GM12878 (cell line): ENCODE results near the gene SPRED2. TPM values are rescaled to one million over a fixed set of nuclear protein-coding genes. Genes with fewer than 3 reads are reported as not detected.

Experiments used
- ATAC-seq: fragments of 200-7000 bp; cut with Tn5 transposase; 3 replicates; pipeline ENCODE4 v1.9.1; 2020; ENCODE audit warnings: mild to moderate bottlenecking, moderate library complexity
- BruUV-seq: library from RNA; stranded (reverse); fragments of 400-500 nt; replicated peaks from 2 replicates; lab custom pipeline; 2021; lab: Mats Ljungman, UMichigan
- CTCF ChIA-PET: fragments of 300-600 bp; sonication (Branson Sonifier 250); formaldehyde crosslinking; extraction: SDS; loops from one replicate; lab custom pipeline; 2021; ENCODE audit warnings: inconsistent platforms; lab: Yijun Ruan, JAX
- POLR2A ChIA-PET: fragments of 350-600 bp; formaldehyde crosslinking; extraction: SDS; loops from one replicate; lab custom pipeline; 2021; ENCODE audit warnings: inconsistent platforms; lab: Charles Lee
- RAD21 ChIA-PET: fragments of 300-600 bp; sonication (Branson Sonifier 250); formaldehyde crosslinking; loops from one replicate; lab custom pipeline; 2023; ENCODE audit warnings: antibody characterized with exemption; ENCODE audit not compliant: unreplicated experiment; lab: Charles Lee
- SMC1A ChIA-PET: fragments of 300-600 bp; sonication (Branson Sonifier 250); formaldehyde crosslinking; loops from one replicate; lab custom pipeline; 2023; ENCODE audit not compliant: unreplicated experiment, uncharacterized antibody; lab: Charles Lee
- DNase-seq: peaks from one replicate; pipeline ENCODE4 v3.0.0-alpha.2; 2011; ENCODE audit warnings: low read depth, low spot score
- FAIRE-seq: peaks from 3 replicates; lab custom pipeline; 2011; peaks lifted over from hg19 to GRCh38; lab: Jason Lieb, UNC
- H2AFZ ChIP-seq: 2 replicates; pipeline ENCODE4 v1.6.0; 2011; ENCODE audit warnings: low read depth, low read length, control low read depth; ENCODE audit not compliant: control insufficient read depth
- H3K27ac ChIP-seq: 2 replicates; pipeline ENCODE4 v1.5.1; 2011; ENCODE audit warnings: control low read depth; ENCODE audit not compliant: control insufficient read depth, insufficient read depth
- H3K27me3 ChIP-seq, 2 experiments: replicated peaks in 1 of 2; 2 replicates each; pipeline versions ENCODE4 v1.6.0 to v1.6.1; 2011; ENCODE audit warnings: low read length in 1 of 2; ENCODE audit not compliant: control insufficient read depth in 2 of 2, insufficient read depth in 2 of 2
- H3K36me3 ChIP-seq, 2 experiments: 2 replicates each; pipeline ENCODE4 v1.5.1; 2011; ENCODE audit warnings: low read length in 1 of 2; ENCODE audit not compliant: control insufficient read depth in 2 of 2, insufficient read depth in 2 of 2
- H3K4me1 ChIP-seq: 2 replicates; pipeline ENCODE4 v1.6.1; 2011; ENCODE audit warnings: mild to moderate bottlenecking, low read length, moderate library complexity, mixed read lengths; ENCODE audit not compliant: control insufficient read depth, insufficient read depth
- H3K4me2 ChIP-seq: 2 replicates; pipeline ENCODE4 v1.6.0; 2011; ENCODE audit warnings: control low read depth; ENCODE audit not compliant: control insufficient read depth, insufficient read depth
- H3K4me3 ChIP-seq: fragments of 200-600 bp; sonication (generic); 2 replicates; pipeline ENCODE4 v1.5.1; 2016
- H3K79me2 ChIP-seq: 2 replicates; pipeline ENCODE4 v1.6.0; 2011; ENCODE audit warnings: low read length; ENCODE audit not compliant: control insufficient read depth, insufficient read depth
- H3K9ac ChIP-seq: 2 replicates; pipeline ENCODE4 v1.8.0; 2011; ENCODE audit warnings: low read length, control low read depth, mixed read lengths; ENCODE audit not compliant: control insufficient read depth, insufficient read depth
- H3K9me3 ChIP-seq: replicated peaks from 3 replicates; pipeline ENCODE4 v1.5.1; 2011; ENCODE audit warnings: mild to moderate bottlenecking, low read length; ENCODE audit not compliant: control insufficient read depth, insufficient read depth
- H4K20me1 ChIP-seq: 2 replicates; pipeline ENCODE4 v1.6.0; 2011; ENCODE audit not compliant: control insufficient read depth, insufficient read depth
- ETV6 ChIP-seq, 2 experiments: fragments of 450-650 bp in 1 of 2; IDR thresholded peaks in 1 of 2; conservative IDR thresholded peaks in 1 of 2; 2 replicates each; pipeline ENCODE4 v1.6.1; 2014; ENCODE audit warnings: antibody characterized with exemption in 1 of 2, borderline replicate concordance in 1 of 2, low read depth in 1 of 2, mild to moderate bottlenecking in 1 of 2, moderate library complexity in 1 of 2
- FOXM1 ChIP-seq: IDR thresholded peaks from 2 replicates; pipeline ENCODE4 v1.6.1; 2012; ENCODE audit warnings: low read depth, mild to moderate bottlenecking, inconsistent platforms, low read length, moderate library complexity
- KDM1A ChIP-seq: fragments of 200-600 bp; sonication (generic); IDR thresholded peaks from 2 replicates; pipeline ENCODE4 v1.6.1; 2016; ENCODE audit warnings: borderline replicate concordance
- NFIC ChIP-seq: IDR thresholded peaks from 2 replicates; pipeline ENCODE4 v1.6.1; 2012; ENCODE audit warnings: low read depth, mild to moderate bottlenecking, inconsistent platforms, low read length, moderate library complexity
- WGBS: methylation state at CpG from one replicate; pipeline ENCODE4 v1.1.6; 2016; ENCODE audit warnings: low lambda C conversion rate; ENCODE audit not compliant: insufficient replicate concordance, insufficient coverage; ENCODE audit errors: missing lambda C conversion rate; 5-methylcytosine and 5-hydroxymethylcytosine counted together
- in situ Hi-C: fragments of 300-500 bp; cut with MboI; formaldehyde crosslinking; loops from 9 replicates; pipeline ENCODE4 v1.14.3; 2018; ENCODE audit warnings: mixed read lengths
- intact Hi-C: fragments of 100-400 bp; cut with micrococcal nuclease; formaldehyde crosslinking; loops from one replicate; pipeline ENCODE4 v1.14.2; 2022; ENCODE audit not compliant: unreplicated experiment
- polyA plus RNA-seq, 11 experiments: library from polyadenylated mRNA; depleted of rRNA in 4 of 11; unstranded in 6 of 11; stranded (reverse) in 5 of 11; fragments of >200 nt; fragmentation: Nextera tagmentation in 4 of 11; fragmentation: Illumina TruSeq in 1 of 11; extraction: Ambion mirVana in 4 of 11; extraction: Trizol in 1 of 11; gene quantifications; 1 replicate in 1 of 11; 2 replicates in 10 of 11; pipeline versions ENCODE4 v1.2.1 to v1.2.3, GENCODE V29; 2011 to 2016; ENCODE audit warnings: inconsistent platforms in 2 of 11, missing spikeins in 2 of 11, low read depth in 1 of 11
- total RNA-seq, 4 experiments: library from RNA; depleted of rRNA in 3 of 4; stranded (reverse); fragments of >200 nt in 3 of 4; fragmentation: Illumina TruSeq in 1 of 4; extraction: Trizol in 1 of 4; gene quantifications; 2 replicates each; pipeline versions ENCODE4 v1.2.1 to v1.2.3, GENCODE V29; 2013 to 2021

The SPRED2 gene
- total and polyA plus RNA-seq, 10 of the 15 experiments (the other 5 are each of a cell fraction or from before 2014, with no cell fraction given) = 3.0 to 23.9 (median 9.7) TPM

DNA sequence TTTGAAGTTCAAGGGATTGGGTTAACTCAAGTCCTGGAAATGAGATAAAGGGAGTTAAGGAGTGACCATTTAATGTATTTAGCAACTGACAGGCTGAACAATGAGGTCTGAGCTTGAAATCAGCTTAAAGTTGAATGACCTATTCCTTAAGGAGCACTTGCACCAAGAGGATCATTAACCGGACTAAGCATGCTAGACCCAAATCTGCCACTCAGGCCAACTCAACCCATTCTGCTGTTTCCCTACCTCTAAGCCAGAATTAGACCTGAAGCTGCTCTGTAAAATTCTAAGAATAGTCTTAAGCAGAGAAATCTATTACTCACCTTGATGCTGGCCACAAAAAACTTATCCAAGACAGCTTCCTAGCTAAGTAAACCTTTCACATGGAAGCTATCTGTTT lies 59.8 kb downstream of the SPRED2 start:
- ATAC-seq = no peak
- no peaks in the 10 kb centered on the region; the same call in 1 of the 2 replicates for H3K79me2 ChIP-seq
- TF ChIP-seq KDM1A = no peak
- TF ChIP-seq, all 136 proteins: peak for 0
- in situ Hi-C loops = no loop called here
- BruUV-seq = no TSS peak
- DNase-seq = no peak
- ChIA-PET RAD21 (interaction anchor here (1.0 to 3.2 kb wide), 8 partner anchors 9 to 56 kb away, joined by 3 to 14 read pairs (median 4); no protein-coding TSS in a partner anchor), CTCF (interaction anchor here (0.9 to 6.2 kb wide), 7 partner anchors 9 to 53 kb away, joined by 3 to 31 read pairs (median 9); no protein-coding TSS in a partner anchor), POLR2A (interaction anchor here (0.7 to 1.4 kb wide), 7 partner anchors 9 to 24 kb away, joined by 3 to 4 read pairs (median 3); no protein-coding TSS in a partner anchor), SMC1A (interaction anchor here (0.9 to 10.7 kb wide), 15 partner anchors 12 to 96 kb away, joined by 3 to 142 read pairs (median 7); no protein-coding TSS in a partner anchor)
- Histone ChIP-seq H4K20me1 (no peaks in the 10 kb centered on the region), H2AFZ (no peak overlapping the region), H3K4me1 (peaks cover 32% of the 10 kb centered on the region), H3K4me2 (no peak overlapping the region), H3K27ac (no peak overlapping the region), H3K27me3 (no peaks in the 10 kb centered on the region), H3K36me3 (no peaks in the 10 kb centered on the region), H3K4me3 (no peak overlapping the region), H3K9ac (no peak overlapping the region), H3K9me3 (no peaks in the 10 kb centered on the region)
- 59% methylated on average over 1 of the region's 1 CpG for WGBS
- intact Hi-C loops = no loop called here
- no peak for FAIRE-seq

DNA sequence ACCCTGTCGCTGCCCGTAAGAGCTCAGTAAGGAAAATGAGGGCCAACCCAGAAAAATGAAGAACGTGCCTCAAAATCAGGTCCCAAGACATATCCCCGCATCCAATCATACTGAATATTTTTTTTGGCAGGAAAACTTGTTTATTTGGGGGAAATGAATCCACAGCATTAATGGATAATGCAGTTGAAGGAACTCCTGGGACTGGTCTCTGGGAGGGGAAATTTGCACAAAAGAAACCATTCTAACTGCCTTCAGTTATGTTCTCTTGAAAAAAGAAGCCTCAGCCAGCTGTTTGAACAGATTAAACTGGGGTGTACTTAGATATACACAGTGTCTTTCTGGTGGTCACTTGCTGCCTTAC lies 61.3 kb downstream of the SPRED2 start:
- H3K27ac ChIP-seq = no peak overlapping the region
- H2AFZ ChIP-seq = no peak overlapping the region
- ChIA-PET RAD21 (interaction anchor here (0.9 to 1.7 kb wide), 7 partner anchors 12 to 71 kb away, joined by 3 to 8 read pairs (median 4); no protein-coding TSS in a partner anchor), CTCF (interaction anchor here (0.5 to 6.2 kb wide), 5 partner anchors 8 to 305 kb away, joined by 3 to 31 read pairs (median 5); no protein-coding TSS in a partner anchor), POLR2A (interaction anchor here (0.6 to 1.1 kb wide), 2 partner anchors 37 to 57 kb away, joined by 3 read pairs; no protein-coding TSS in a partner anchor), SMC1A (interaction anchor here (1.1 to 10.7 kb wide), 12 partner anchors 9 to 88 kb away, joined by 4 to 142 read pairs (median 4); no protein-coding TSS in a partner anchor)
- H3K27me3 ChIP-seq = no peaks in the 10 kb centered on the region
- no peak overlapping the region for H3K9ac ChIP-seq
- ATAC-seq = no peak
- H3K79me2 ChIP-seq = no peaks in the 10 kb centered on the region; the same call in 1 of the 2 replicates
- H3K4me2 ChIP-seq = peak overlapping the region; percentile 61
- in situ Hi-C loops (no loop called here), intact Hi-C loops (no loop called here)
- WGBS = 39% methylated on average over 4 of the region's 4 CpGs
- FAIRE-seq = no peak
- TF ChIP-seq NFIC = 0 out of 2 replicates have a peak, but pooled peaks have one; percentile 6
- no peak for TF ChIP-seq ETV6 (conservative IDR thresholded peaks at IDR 0.05 in 1 of 2, IDR thresholded peaks at IDR 0.05 in 1 of 2; ENCODE audit: borderline replicate concordance in 1 of 2, low read depth in 1 of 2)
- 0 out of 2 replicates have a peak, but pooled peaks have one; percentile 6 for TF ChIP-seq FOXM1
- peaks cover 36% of the 10 kb centered on the region for H3K4me1 ChIP-seq
- DNase-seq = no peak
- H3K36me3 ChIP-seq = no peaks in the 10 kb centered on the region
- BruUV-seq = no TSS peak
- H3K9me3 ChIP-seq = no peaks in the 10 kb centered on the region
- 0 out of 2 replicates have a peak overlapping the region, but pooled peaks have one; percentile 28 for H3K4me3 ChIP-seq
- H4K20me1 ChIP-seq = no peaks in the 10 kb centered on the region
